ENCODE data around the gene PIH1D1. TPM values are rescaled to one million over a fixed set of nuclear protein-coding genes. Genes with fewer than 3 reads are reported as not detected.

The PIH1D1 gene
- total RNA-seq, 1 experiment from 2014 or later: 153 TPM

- Mint-ChIP-seq H3K4me1 (peaks cover 5% of the 10 kb centered on the region), H3K36me3 (peaks cover 12% of the 10 kb centered on the region), H3K27me3 (ENCODE audit: low read depth) (no peaks in the 10 kb centered on the region), H3K9me3 (no peaks in the 10 kb centered on the region), H3K27ac (no peak overlapping the region), H3K4me3 (no peak overlapping the region)
- DNase-seq (ENCODE audit: low spot score) (no peak), ATAC-seq (no peak)
- TF ChIP-seq IRF2 (CRISPR knock-in tag; IDR thresholded peaks at IDR 0.05; ENCODE audit: borderline replicate concordance, low read depth) (no peak), TEAD4 (CRISPR knock-in tag; IDR thresholded peaks at IDR 0.05) (no peak), NR2C2 (CRISPR knock-in tag; IDR thresholded peaks at IDR 0.05) (no peak), CREB1 (CRISPR knock-in tag; IDR thresholded peaks at IDR 0.05) (no peak), ZNF671 (CRISPR knock-in tag; IDR thresholded peaks at IDR 0.05) (no peak), NFATC4 (CRISPR knock-in tag; IDR thresholded peaks at IDR 0.05) (no peak), ELF4 (CRISPR knock-in tag; IDR thresholded peaks at IDR 0.05; ENCODE audit: low read depth) (no peak), SOX15 (CRISPR knock-in tag; IDR thresholded peaks at IDR 0.05) (no peak), ZNF416 (CRISPR knock-in tag; IDR thresholded peaks at IDR 0.05) (no peak), CTCF (IDR thresholded peaks at IDR 0.05) (no peak), HMGXB4 (CRISPR knock-in tag; IDR thresholded peaks at IDR 0.05) (no peak), JAZF1 (CRISPR knock-in tag; IDR thresholded peaks at IDR 0.05) (no peak), RELA (CRISPR knock-in tag; IDR thresholded peaks at IDR 0.05; ENCODE audit: borderline replicate concordance) (no peak)
- TF ChIP-seq, protein P1, sequence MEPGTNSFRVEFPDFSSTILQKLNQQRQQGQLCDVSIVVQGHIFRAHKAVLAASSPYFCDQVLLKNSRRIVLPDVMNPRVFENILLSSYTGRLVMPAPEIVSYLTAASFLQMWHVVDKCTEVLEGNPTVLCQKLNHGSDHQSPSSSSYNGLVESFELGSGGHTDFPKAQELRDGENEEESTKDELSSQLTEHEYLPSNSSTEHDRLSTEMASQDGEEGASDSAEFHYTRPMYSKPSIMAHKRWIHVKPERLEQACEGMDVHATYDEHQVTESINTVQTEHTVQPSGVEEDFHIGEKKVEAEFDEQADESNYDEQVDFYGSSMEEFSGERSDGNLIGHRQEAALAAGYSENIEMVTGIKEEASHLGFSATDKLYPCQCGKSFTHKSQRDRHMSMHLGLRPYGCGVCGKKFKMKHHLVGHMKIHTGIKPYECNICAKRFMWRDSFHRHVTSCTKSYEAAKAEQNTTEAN (CRISPR knock-in tag; IDR thresholded peaks at IDR 0.05): no peak
- TF ChIP-seq, protein P2, sequence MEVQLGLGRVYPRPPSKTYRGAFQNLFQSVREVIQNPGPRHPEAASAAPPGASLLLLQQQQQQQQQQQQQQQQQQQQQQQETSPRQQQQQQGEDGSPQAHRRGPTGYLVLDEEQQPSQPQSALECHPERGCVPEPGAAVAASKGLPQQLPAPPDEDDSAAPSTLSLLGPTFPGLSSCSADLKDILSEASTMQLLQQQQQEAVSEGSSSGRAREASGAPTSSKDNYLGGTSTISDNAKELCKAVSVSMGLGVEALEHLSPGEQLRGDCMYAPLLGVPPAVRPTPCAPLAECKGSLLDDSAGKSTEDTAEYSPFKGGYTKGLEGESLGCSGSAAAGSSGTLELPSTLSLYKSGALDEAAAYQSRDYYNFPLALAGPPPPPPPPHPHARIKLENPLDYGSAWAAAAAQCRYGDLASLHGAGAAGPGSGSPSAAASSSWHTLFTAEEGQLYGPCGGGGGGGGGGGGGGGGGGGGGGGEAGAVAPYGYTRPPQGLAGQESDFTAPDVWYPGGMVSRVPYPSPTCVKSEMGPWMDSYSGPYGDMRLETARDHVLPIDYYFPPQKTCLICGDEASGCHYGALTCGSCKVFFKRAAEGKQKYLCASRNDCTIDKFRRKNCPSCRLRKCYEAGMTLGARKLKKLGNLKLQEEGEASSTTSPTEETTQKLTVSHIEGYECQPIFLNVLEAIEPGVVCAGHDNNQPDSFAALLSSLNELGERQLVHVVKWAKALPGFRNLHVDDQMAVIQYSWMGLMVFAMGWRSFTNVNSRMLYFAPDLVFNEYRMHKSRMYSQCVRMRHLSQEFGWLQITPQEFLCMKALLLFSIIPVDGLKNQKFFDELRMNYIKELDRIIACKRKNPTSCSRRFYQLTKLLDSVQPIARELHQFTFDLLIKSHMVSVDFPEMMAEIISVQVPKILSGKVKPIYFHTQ (CRISPR knock-in tag; IDR thresholded peaks at IDR 0.05): no peak
- TF ChIP-seq, protein P3, sequence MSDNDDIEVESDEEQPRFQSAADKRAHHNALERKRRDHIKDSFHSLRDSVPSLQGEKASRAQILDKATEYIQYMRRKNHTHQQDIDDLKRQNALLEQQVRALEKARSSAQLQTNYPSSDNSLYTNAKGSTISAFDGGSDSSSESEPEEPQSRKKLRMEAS (CRISPR knock-in tag; IDR thresholded peaks at IDR 0.05): no peak
- TF ChIP-seq, protein P4, sequence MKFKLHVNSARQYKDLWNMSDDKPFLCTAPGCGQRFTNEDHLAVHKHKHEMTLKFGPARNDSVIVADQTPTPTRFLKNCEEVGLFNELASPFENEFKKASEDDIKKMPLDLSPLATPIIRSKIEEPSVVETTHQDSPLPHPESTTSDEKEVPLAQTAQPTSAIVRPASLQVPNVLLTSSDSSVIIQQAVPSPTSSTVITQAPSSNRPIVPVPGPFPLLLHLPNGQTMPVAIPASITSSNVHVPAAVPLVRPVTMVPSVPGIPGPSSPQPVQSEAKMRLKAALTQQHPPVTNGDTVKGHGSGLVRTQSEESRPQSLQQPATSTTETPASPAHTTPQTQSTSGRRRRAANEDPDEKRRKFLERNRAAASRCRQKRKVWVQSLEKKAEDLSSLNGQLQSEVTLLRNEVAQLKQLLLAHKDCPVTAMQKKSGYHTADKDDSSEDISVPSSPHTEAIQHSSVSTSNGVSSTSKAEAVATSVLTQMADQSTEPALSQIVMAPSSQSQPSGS (CRISPR knock-in tag; IDR thresholded peaks at IDR 0.05; ENCODE audit: borderline replicate concordance, low read depth): no peak
- TF ChIP-seq, protein P5, sequence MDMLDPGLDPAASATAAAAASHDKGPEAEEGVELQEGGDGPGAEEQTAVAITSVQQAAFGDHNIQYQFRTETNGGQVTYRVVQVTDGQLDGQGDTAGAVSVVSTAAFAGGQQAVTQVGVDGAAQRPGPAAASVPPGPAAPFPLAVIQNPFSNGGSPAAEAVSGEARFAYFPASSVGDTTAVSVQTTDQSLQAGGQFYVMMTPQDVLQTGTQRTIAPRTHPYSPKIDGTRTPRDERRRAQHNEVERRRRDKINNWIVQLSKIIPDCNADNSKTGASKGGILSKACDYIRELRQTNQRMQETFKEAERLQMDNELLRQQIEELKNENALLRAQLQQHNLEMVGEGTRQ (CRISPR knock-in tag; IDR thresholded peaks at IDR 0.05): no peak
- POLR2A ChIA-PET: no interaction called here
- CTCF ChIA-PET: interaction anchor here (0.9 to 1.5 kb wide), 2 partner anchors 12 to 83 kb away, joined by 3 to 5 read pairs; no protein-coding TSS in a partner anchor
Observed at GRCh38 chr19:49463960-49464740, 12.5 kb upstream of the PIH1D1 start.
